HG02763 (cell line): Measurements from ENCODE around the gene OR2AT4.
"Not testable (repeated sequence)": the region's sequence is repeated elsewhere in the genome, so short reads cannot be mapped to it uniquely, and the experiment has no call there.

Experiments used
- ATAC-seq: cut with Tn5 transposase; IDR thresholded peaks from one replicate; pipeline ENCODE4 v1.9.1; 2021; ENCODE audit warnings: mild to moderate bottlenecking, moderate library complexity; ENCODE audit not compliant: unreplicated experiment

OR2AT4 gene

DNA sequence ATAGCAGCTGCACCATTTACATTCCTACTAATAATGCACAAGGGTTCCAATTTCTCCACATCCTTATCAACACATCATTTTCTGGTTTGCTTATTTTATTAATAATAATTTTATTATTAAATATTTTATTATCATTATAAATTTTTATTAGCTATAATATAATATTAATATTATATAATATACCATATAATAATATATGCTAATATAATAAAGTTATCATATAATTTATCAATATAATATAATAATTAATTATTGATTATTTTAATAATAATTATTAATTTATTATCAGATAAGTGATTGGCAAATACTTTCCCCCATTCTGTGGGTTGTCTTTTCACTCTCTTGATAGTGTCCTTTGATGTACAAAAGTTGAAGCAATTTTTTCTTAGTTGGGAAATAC is 27.7 kb downstream of the OR2AT4 start:
- ATAC-seq = no peak

DNA sequence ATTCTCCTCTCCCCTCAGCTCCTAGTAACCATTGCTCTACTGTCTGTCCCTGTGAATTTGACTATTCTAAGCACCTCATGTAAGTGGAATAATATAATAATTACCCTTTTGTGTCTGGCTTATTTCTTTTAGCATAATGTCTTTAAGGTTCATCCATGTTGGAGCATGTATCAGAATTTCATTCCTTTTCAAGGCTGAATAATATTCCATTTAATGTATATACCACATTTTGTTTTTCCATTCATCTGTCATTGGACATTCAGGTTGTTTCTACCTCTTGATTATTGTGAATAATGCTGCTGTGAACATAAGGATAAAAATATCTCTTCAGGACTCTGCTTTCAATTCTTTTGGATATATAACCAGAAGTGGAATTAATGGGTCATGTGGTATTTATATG is 28.1 kb downstream of the OR2AT4 start:
- ATAC-seq = no peak

DNA sequence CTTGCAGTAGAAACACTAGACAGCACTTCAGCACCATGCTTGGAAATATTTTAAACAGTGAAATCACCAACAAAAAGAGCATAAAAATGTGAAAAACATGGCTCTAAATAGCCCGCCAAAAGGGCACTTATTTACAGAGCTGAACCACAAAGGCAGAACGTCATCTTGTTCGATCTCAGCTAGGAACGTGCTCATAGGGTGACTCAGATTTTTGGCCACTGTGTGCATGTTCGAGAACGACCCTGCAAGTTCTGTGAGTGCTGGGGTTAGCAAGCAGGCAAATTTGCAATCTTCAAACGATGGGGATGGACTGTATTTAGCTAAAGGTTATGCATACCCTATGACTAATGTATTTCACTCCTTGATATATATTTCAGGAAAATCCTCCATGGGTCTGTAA is 30.6 kb downstream of the OR2AT4 start:
- no peak for ATAC-seq

DNA sequence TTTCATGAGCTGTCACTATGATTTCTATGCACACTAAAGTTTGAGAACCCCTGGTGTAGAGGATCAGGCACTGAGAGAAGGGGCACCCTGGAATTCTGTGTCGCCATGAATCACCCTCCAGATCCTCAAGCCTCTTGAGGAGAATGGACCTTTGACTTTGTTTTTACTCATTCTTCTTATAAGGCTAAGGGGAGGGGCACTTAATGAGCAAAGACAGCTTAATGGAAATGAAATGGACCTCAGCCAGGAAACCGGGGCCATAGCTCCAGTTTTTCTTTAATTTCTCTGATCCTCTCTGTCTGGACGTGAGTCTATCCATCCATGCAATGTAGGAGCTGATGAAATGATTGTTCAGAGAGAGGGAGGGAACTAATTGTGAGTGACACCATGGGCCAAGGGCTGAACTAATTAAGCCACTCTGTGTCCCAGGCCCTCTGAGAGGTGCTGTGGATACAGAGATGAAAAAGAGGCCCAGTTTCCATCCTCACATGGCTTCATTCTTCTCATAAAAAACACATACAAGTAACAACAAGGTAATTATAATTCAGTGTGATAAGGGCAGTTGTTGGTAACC is 32.8 kb downstream of the OR2AT4 start:
- no peak for ATAC-seq

DNA sequence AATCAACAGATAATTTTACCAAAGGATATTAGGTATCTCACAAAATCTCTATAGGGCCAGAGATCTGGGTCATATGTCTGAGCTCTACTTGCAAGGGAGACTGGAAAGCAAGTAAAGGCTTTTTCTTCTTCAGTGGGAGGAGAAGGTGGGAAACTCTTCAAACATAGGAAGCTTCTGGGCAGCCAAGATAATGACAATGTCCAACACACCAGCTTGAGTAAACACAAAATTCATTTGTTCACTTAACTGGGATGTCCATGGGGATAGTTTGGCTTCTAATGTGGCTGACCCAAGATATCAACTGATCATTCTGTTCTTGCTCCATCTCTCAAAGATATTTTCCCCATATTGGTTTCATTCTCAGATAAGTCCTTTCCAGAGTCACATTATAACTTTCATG is 37.4 kb downstream of the OR2AT4 start:
- ATAC-seq = no peak

DNA sequence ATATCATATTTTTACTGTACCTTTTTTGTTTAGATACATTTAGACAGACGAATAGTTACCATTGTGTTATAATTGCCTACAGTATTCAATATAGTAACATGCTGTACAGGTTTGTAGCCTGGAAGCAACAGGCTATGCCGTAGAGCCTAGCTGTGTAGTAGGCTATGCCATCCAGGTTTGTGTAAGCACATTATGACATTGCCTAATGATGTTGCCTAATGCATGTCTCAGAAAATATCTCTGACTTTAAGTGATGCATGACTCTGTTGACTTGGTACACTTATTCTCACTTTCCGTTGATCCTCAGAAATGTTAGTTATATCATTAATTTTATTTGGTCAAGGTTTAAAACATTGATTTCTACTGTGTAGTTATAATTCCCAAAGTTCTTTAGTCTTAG is 39.9 kb downstream of the OR2AT4 start:
- ATAC-seq = no peak

DNA sequence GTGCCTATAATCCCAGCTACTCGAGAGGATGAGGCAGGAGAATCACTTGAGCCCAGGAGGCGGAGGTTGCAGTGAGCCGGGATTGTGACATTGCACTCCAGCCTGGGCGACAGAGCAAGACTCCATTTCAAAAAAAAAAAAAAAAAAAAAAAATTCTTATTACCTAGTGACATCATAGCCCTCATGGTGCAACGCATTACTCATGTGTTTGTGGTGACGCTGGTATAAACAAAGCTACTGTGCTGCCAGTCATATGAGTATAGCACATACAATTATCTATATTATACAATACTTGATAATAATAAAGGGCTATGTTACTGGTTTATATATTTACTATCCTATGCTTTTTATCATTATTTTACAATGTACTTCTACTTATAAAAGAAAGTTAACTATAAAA is 41.2 kb downstream of the OR2AT4 start:
- no peak for ATAC-seq

DNA sequence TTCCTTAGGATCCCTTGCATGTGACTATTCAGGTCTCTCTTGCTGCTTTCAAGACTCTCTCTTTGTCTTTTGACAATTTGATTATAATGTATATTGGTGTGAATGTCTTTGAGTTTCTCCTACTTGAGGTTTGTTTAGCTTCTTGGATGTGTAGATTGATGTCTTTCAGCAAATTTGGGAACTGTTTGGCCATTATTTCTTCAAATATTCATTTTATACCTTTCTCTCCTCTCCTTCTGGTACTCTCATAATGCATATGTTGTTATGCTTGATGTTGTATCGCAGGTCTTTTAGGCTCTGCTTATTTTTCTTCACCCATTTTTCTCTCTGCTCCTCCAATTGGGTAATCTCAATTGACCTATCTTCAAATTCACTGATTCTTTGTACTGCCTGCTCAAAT is 44.2 kb downstream of the OR2AT4 start:
- no peak for ATAC-seq

DNA sequence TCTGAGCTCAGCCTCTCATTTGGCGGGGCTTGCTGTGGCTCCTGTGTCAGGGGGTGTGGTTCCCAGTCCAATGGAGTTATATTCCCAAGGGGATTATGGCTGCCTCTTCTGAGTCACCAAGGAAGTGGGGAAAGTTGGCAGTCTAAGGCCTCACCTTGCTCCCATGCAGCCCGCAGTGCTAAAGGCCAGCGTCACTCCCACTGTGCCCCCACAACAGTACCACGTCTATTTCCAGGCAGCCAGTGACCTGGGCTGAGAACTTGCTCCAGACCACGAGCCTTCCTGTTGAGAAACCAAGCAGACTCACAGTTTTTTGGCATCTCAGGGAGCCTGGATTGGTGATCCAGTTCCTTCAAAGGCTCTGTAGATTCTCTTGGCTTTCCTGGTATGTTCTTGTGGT is 45.6 kb downstream of the OR2AT4 start:
- no peak for ATAC-seq

DNA sequence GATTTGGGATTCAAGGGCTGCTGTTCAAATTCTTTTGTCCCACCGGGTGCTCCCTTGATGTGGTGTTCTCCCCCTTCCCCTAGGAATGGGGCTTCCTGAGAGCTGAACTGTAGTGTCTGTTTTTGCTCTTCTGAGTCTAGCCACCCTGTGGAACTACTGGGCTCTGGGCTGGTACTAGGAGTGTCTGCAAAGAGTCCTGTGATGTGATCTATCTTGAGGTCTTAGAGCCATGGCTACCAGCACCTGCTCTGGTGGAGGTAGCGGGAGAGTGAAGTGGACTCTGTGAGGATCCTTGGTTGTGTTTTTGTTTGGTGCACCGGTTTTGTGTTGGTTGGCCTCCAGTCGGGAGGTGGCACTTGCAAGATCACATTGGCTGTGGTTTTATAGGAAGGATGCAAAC is 46.2 kb downstream of the OR2AT4 start:
- ATAC-seq = no peak

DNA sequence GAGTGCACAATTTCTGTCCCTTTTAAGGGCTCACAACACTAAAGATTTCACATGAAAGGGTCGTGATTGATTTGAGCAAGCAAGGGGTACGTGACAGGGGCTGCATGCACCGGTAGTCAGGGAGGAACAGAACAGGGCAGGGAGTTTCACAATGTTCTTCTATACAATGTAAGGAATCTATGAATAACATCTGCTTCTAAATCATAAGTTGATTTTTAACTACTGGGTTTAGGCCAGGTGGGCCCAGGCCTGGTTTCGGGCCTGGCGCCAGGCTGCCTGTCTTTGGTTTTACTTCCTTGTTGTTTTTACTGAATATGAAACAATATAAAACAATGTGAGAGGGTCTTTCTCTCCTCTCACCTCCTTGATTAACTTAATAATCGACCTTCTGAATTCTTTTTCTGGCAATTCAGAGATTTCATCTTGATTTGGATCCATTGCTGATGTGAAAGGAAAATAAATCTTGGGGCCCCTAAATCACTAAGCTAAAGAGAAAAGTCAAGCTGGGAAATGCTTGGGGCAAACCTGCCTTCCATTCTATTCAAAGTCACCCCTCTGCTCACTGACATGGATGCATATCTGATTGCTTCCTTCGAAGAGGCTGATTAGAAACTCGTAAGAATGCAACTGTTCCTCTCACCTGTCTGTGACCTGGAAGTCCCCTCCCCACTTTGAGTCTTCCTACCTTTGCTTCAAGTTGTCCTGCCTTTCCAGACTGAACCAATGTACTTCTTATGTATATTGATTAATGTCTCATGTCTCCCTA is 47.0 kb downstream of the OR2AT4 start:
- not testable (repeated sequence) for ATAC-seq

DNA sequence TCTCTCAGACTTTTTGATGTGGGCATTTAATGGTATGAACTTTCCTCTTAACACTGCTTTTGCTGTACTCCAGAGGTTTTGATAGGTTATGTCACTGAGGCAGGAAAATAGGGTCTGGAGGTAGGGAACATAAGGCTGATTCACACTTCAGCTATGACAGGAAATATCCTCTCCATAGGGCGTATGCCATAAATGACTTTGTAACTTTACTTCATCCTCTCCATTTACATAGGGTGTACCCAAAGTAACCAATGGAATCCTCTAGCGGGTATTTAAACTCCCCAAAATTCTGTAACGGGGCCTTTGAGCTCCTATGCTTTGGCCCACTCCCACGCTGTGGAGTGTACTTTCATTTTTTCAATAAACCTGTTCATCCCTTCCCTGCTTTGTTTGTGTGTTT is 49.5 kb downstream of the OR2AT4 start:
- ATAC-seq = no peak

DNA sequence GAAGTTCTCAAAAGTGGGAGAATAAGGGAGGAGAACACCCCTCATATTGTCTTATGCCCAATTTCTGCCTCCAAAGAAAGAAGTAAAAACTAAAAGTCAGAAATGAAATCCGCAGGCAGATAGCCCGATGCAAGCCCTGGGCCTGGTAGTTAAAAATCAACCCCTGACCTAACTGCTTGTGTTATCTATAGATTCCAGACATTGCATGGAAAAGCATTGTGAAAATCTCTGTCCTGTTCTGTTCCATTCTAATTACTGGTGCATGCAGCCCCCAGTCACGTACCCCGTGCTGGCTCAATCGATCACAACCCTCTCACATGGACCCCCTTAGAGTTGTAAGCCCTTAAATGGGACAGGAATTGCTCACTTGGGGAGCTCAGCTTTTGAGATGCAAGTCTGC is 50.0 kb downstream of the OR2AT4 start:
- not testable (repeated sequence) for ATAC-seq

DNA sequence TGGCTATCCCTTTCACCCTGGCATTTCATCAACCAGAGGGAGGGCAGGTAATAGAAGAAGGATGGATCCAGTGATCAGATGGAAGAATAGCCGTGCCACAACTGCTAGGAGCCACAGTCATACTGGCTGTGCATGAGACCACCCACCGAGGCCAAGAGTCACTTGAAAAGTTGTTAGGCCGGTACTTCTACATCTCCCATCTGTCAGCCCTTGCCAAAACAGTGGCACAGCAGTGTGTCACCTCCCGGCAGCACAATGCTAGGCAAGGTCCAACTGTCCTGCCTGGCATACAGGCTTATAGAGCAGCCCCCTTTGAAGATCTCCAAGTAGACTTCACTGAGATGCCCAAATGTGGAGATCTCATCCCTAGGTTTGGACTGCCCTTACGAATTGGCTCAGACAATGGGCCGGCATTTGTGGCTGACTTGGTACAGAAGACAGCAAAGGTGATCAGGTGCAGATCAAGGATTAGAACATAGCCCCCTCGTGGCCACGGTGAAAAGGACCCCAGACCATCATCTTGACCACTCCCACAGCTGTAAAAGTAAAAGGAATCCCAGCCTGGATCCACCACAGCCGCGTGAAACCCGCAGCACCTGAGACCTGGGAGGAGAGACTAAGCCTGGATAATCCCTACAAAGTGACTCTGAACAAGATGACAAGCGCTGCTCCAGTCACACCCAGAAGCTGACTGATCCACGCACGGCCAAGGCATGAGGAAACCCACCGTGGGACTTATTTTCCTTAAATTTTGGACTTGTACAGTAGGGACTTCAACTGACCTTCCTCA is 52.1 kb downstream of the OR2AT4 start:
- not testable (repeated sequence) for ATAC-seq

DNA sequence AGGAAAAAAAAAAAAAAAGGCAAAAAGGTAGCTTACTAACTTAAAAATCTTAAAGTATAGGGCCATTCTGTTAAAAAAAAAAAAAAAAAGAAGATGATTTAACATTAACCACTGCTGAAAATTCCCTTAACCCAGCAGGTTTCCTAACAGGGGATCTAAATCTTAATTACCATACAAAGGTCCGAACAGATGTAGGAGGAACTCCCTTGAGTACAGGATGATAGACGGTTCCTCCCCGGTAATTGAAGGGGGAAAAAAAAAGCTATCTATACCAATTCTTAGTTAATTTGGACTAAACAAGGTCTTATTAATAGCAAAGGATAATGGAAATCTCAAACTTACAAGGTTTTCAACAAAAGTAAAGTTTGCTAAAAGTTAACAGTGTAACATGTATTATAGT is 54.9 kb downstream of the OR2AT4 start:
- ATAC-seq = not testable (repeated sequence)

DNA sequence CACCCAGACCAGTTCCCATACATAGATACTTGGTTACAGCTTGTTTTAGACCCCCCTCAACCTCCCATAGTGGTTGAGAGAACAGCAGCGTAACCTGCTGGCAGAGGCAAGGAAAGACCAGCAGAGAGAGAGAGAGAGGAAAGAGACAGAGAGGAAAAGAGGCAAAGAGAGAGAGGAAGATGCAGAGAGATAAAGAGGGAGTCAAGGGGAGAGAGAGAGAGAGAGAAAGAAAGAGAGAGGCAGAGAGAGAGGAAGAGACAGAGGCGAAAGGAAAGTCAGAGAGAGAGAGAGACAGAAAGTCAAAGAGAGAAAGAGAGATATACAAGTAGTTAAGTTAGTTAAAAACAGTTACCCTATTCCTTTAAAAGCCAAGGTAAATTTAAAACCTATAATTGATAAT is 55.4 kb downstream of the OR2AT4 start:
- ATAC-seq = no peak

DNA sequence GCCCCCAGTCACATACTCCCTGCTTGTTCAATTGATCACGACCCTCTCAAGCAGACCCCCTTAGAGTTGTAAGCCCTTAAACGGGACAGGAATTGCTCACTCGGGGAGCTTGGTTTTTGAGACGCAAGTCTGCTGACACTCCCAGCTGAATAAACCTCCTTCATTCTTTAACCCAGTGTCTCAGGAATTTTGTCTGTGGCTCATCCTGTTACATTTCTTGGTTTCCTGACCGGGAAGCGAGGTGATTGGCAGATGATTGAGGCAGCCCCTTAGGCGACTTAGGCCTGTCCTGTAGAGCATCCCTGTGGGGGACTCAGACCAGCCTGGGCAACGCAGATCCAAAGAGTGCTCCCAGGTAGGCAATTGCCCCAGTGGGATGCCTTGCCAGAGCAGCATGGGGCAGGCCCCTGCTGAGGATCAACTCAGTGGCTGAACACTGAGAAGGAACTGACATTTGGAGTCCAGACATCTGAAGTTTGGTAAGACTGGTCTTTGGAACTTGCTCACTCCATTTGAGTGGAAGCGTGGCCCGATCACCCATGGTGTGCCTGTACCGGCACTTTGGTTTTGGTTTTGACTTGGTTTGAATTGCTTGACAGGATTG is 56.4 kb downstream of the OR2AT4 start:
- ATAC-seq = no peak

DNA sequence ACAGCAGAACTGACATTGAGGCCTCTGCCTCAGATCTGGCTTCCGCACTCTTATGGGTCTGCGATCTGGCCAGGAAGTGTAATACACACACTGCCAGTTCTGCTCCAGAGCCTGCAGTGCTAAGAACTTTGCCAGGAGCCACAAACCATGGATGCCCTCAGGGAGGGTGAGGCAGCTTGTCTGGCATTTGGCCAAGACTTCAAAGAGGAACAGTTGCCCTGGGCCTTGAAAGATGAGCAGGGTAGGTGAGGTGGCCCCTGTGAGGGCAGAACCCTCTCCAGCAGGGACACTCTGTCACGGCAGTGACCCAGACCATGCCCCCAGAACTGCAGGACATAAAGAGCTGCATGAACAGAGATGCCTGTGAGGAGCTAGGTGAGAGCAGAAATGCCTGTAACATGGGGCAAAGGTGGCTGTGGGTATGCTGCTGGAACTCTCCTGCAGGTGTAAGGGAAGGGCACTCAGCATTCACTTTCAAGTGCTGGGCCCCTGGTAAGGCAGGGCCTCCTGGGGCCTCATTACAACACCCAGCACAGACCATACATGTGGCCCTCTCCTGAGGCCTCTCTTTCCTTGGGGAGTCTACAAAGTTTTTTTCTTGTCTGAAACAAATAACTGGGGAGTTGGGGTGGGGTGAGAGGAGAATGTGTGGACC is 60.6 kb downstream of the OR2AT4 start:
- ATAC-seq = no peak

DNA sequence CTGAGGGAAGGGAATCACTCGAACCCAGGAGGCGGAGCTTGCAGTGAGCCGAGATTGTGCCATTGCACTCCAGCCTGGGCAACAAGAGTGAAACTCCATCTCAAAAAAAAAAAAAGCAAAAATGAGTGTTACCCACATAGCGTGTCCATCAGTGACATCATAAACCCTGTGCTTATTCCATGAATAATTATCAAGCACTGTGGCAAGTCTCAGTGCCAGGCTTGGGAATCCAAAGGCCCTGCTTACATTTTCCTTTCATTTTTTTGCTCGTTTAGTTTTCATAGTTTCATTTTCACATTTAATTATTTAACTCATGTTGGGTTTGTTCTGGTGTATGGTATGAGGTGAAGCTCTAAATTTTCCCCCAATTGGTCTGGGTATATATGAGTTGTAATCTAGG is 61.4 kb downstream of the OR2AT4 start:
- no peak for ATAC-seq

DNA sequence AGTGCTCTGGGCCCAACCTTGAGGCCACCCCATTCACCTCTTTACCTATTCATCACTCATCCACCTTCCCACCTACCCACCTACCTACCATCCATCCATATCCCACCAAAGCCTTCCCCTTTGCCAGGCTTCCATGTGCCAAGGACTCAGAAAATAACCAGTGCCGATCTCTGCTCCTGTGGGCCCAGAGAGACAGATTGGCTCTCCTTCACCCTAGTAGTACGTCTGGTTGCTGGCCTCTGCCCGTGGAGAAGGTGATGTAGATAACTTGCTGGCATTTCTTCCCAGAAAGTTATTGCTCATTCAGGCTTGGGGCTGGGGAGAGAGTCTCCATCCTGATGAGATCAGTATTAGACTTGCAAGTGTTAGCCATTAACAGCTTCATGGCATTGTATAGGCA is 62.8 kb downstream of the OR2AT4 start:
- no peak for ATAC-seq

DNA sequence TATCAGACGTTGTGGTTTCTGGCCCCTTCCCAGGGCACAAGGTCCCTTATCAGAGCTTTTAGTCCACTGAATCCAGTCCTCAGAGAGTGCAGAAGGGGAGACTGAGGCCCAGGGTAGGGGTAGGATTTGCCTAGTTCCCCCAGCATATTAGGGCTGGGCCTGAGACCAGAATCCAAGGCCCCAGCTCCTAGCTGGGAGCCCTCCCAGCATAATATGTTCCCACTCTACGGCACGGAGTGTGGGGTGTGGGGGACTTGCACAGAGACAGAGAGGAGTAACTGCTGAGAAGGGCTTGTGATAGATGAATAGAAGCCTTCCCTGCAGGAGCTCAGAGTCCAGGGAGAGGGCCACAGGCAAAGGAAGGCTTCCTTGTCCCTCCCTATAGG is 64.1 kb downstream of the OR2AT4 start:
- ATAC-seq = no peak
